T47D (cell line): ENCODE results near the gene GPR142.

ENCODE experiments used
- DNase-seq, 2 experiments: peaks; one replicate each; pipeline versions ENCODE4 v3.0.0 to v3.0.0-alpha.2; 2011 to 2012; ENCODE audit warnings: low read depth in 1 of 2, low spot score in 1 of 2
- JUND ChIP-seq: IDR thresholded peaks from 2 replicates; pipeline ENCODE4 v1.6.1; 2012; ENCODE audit warnings: low read depth
- in situ Hi-C: cut with HindIII; loops from 2 replicates; pipeline ENCODE4 v1.10.0; 2016; ENCODE audit warnings: low sequenced_read_pairs, low pct_unique_long_range_greater_than_20kb

GPR142 gene, protein sequence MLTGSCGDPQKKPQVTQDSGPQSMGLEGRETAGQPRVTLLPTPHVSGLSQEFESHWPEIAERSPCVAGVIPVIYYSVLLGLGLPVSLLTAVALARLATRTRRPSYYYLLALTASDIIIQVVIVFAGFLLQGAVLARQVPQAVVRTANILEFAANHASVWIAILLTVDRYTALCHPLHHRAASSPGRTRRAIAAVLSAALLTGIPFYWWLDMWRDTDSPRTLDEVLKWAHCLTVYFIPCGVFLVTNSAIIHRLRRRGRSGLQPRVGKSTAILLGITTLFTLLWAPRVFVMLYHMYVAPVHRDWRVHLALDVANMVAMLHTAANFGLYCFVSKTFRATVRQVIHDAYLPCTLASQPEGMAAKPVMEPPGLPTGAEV

DNA sequence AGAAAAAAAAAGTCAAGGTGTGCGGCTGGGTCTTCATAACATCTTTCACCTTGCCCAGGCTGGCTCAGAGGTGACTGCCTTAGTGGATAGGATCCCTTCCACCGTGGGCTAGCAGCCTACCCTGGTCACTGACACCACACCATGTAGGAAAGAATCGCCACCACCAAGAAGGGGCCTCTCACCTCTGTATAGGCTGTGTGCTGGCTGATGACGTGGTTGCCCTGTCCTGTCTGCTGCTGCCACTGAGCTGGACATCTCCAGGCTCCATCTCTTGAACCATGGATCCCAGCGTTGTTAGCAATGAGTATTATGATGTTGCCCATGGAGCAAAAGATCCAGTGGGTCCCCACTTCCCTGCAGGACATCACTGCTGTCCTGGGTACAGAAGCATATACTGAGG, at the start of gene GPR142:
Gene GPR142, plus strand, starts transcription at position 301 of the 400 bp plus-strand sequence. CDS start 2,035 bp downstream, outside the sequence.
- in situ Hi-C loops, result no loop called here
- no peak for TF ChIP-seq JUND
- DNase-seq, result no peak

- in situ Hi-C loops, result no loop called here
- TF ChIP-seq JUND, result no peak
- DNase-seq, result no peak
Measured at GRCh38 chr17:74318391-74318790, 48.9 kb upstream of the GPR142 start.

- in situ Hi-C loops, result no loop called here
- no peak for TF ChIP-seq JUND
- no peak for DNase-seq
Measured at GRCh38 chr17:74324521-74324920, 42.8 kb upstream of the GPR142 start.

DNA sequence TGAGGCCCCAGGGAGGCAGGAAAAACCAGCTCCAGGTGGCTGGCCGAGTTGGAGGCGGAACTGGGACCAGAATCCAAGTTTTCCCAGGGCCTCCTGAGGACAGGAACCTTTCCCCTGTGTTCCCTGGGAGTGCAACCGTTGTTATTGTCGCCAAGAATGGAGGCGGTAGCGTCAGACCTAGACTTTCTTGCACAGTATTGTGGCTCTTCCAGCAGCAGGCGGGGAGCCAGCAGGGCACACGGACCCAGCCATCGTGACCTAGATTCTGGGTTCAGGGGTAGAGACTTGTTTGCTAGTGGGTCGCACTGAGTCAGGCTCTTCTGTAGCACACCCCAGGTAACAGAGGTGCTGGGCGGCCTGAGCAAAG, 41.9 kb upstream of the GPR142 start:
- in situ Hi-C loops, result no loop called here
- DNase-seq, result peak in 1 of 2 experiments; percentile 22
- TF ChIP-seq JUND, result no peak

GRCh38 chr17:74325743-74326379, 41.4 kb upstream of the GPR142 start, which contains the start of gene KIF19:
Gene KIF19, plus strand, starts transcription at chr17:74326226. Its CDS starts 124 bp downstream, at chr17:74326350.
- in situ Hi-C loops, result no loop called here
- no peak for TF ChIP-seq JUND
- no peak for DNase-seq

GRCh38 chr17:74326506-74326905, 40.8 kb upstream of the GPR142 start:
- DNase-seq, result no peak
- in situ Hi-C loops, result no loop called here
- TF ChIP-seq JUND, result no peak

- no peak for DNase-seq
Measured at GRCh38 chr17:74328487-74328886, 38.8 kb upstream of the GPR142 start.

GRCh38 chr17:74329378-74329777, 37.9 kb upstream of the GPR142 start:
- no peak for TF ChIP-seq JUND
- in situ Hi-C loops, result no loop called here
- DNase-seq, result no peak

More at GRCh38 chr17:74328487-74328886, 38.8 kb upstream of the GPR142 start:
- in situ Hi-C loops, result no loop called here
- TF ChIP-seq JUND, result no peak

- in situ Hi-C loops, result no loop called here
- no peak for TF ChIP-seq JUND
- DNase-seq, result no peak
Measured at GRCh38 chr17:74330446-74330845, 36.9 kb upstream of the GPR142 start.

DNA sequence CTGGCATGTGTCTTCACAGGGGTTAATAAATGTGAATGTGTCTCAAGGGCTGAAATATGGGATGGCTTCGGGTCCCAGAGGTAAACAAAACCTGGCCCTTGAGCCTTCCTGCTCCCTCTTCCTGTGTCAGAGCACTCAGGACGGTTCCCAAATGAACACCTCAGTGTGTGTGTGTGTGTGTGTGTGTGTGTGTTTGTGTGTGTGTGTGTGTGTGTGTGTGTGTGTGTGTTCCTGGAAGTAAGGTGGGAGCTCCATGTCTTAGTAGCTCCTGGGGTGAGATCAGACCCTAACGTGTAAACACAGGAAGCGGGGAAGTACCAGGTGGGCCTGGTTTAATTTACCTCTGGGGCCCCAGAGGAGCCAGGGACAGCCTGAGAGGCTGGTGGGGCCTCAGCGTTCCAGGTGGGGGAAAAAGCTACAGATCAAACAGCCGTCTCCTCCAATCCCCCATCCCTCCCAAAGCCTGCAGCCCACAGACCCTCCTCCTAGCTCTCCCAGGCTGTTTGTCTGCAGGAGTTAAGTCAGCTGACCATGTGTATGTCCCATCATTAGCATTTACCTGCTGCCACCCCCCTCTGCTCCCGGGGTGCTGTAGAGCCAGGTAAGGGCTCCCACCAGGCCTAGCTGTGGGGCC, 35.2 kb upstream of the GPR142 start:
- in situ Hi-C loops, result no loop called here
- no peak for TF ChIP-seq JUND
- DNase-seq, result no peak

DNA sequence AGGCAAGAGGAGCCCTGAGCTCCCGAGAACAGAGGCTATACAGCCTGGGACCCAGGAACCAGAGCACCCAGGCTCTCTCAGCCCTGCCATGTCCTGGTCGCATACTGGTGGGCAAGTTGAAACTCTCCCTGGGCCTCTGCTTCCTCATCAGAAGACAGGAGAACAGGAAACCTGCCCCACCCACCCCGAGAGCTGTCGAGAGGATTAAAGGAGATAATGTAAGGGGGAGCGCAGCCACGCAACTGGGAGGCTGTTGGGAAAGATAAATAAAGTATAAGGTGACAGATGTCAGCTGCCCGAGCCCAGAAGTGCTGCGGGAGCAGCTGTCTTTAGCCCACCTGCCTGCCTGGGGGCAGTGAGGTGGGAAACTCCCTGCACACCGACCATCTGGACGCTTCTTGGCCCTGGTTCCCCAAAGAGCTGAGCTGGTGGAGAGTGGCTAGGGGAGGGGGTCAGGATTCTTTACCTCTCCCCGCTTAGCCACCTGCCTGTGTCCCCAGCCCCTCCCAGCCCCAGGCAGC, 34.5 kb upstream of the GPR142 start:
- in situ Hi-C loops, result no loop called here
- no peak for DNase-seq
- no peak for TF ChIP-seq JUND

GRCh38 chr17:74334393-74335039, 32.8 kb upstream of the GPR142 start:
- DNase-seq, result peak in 1 of 2 experiments; percentile 48
- TF ChIP-seq JUND, result no peak
- in situ Hi-C loops, result no loop called here
